ENCODE measurements around the gene PNPLA6.

Gene PNPLA6

DNA sequence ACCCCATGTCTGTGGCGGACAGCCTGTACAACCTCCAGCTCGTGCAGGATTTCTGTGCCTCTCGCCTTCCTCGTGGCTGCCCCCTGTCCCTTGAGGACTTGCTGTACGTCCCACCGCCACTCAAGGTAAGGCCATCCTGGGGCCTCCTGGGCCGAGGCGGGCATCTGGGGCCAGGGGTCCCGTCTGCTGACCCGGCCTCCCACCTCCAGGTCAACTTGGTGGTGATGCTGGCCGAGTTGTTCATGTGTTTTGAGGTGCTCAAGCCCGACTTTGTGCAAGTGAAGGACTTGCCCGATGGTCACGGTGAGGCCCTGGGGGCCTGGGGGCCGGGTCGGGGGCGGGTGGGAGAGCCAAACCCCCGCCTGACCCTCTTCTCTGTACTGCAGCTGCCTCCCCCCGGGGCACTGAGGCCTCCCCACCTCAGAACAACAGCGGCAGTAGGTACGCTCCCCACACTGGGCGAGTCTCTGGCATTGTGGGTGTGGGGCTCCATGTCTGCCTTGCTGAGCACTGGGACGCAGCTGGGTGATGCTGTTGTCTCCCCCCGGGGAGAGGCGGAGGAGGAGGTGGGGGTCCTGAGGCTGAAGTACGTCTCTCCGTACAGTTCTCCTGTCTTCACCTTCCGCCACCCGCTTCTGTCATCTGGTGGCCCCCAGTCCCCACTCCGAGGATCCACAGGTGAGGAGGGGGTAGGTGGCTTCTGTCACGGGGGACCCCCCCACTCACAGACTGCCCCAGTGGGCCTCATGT lies 75.1 kb downstream of the PNPLA6 start:
- in situ Hi-C loops (cut with MboI; ENCODE audit: low sequenced_read_pairs, unreplicated experiment) = no loop called here
- DNase-seq (ENCODE audit: low spot score) = no peak
- TF ChIP-seq, protein P1, sequence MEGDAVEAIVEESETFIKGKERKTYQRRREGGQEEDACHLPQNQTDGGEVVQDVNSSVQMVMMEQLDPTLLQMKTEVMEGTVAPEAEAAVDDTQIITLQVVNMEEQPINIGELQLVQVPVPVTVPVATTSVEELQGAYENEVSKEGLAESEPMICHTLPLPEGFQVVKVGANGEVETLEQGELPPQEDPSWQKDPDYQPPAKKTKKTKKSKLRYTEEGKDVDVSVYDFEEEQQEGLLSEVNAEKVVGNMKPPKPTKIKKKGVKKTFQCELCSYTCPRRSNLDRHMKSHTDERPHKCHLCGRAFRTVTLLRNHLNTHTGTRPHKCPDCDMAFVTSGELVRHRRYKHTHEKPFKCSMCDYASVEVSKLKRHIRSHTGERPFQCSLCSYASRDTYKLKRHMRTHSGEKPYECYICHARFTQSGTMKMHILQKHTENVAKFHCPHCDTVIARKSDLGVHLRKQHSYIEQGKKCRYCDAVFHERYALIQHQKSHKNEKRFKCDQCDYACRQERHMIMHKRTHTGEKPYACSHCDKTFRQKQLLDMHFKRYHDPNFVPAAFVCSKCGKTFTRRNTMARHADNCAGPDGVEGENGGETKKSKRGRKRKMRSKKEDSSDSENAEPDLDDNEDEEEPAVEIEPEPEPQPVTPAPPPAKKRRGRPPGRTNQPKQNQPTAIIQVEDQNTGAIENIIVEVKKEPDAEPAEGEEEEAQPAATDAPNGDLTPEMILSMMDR (IDR thresholded peaks at IDR 0.05; ENCODE audit: borderline replicate concordance, control extremely low read depth, extremely low read depth, insufficient read depth, missing control alignments) = no peak
